GM10248 (cell line): ENCODE results near the gene PDIA2.
"Not testable (repeated sequence)": the region's sequence is repeated elsewhere in the genome, so short reads cannot be mapped to it uniquely, and the experiment has no call there.

Experiments
- CTCF ChIA-PET: fragments of 300-600 bp; sonication (Branson Sonifier 250); formaldehyde crosslinking; extraction: SDS; loops from one replicate; lab custom pipeline; 2021; ENCODE audit warnings: antibody characterized with exemption; lab: Yijun Ruan, JAX
- POLR2A ChIA-PET: fragments of 350-650 bp; sonication (Branson Sonifier 250); formaldehyde crosslinking; extraction: SDS; loops from one replicate; lab custom pipeline; 2020; ENCODE audit warnings: antibody characterized with exemption; lab: Yijun Ruan, JAX
- DNase-seq: peaks from one replicate; pipeline ENCODE4 v3.0.0; 2012; ENCODE audit errors: extremely low spot score
- CTCF ChIP-seq: IDR thresholded peaks from 2 replicates; pipeline ENCODE4 v1.5.1; 2012; ENCODE audit warnings: mild to moderate bottlenecking, low read depth; ENCODE audit errors: extremely low read depth, missing control alignments, control extremely low read depth

Gene PDIA2

GRCh38 chr16:266258-267164 is 16.5 kb upstream of the PDIA2 start:
- DNase-seq, result no peak
- POLR2A ChIA-PET, result no interaction called here
- no peak for TF ChIP-seq CTCF
- CTCF ChIA-PET, result interaction anchor here (1.6 kb wide), 1 partner anchor 160 kb away, joined by 4 read pairs; no protein-coding TSS in a partner anchor

GRCh38 chr16:267562-267961 is 15.4 kb upstream of the PDIA2 start:
- DNase-seq, POLR2A ChIA-PET, CTCF ChIA-PET: not testable (repeated sequence)

GRCh38 chr16:268141-269053 is 14.6 kb upstream of the PDIA2 start:
- no peak for TF ChIP-seq CTCF
- POLR2A ChIA-PET, result no interaction called here
- no peak for DNase-seq

GRCh38 chr16:269061-269796 is 13.7 kb upstream of the PDIA2 start:
- ChIA-PET CTCF (interaction anchor here (1.2 kb wide), 1 partner anchor 163 kb away, joined by 3 read pairs; no protein-coding TSS in a partner anchor), POLR2A (no interaction called here)
- no peak for DNase-seq
- TF ChIP-seq CTCF, result no peak

More at GRCh38 chr16:268141-269053, 14.6 kb upstream of the PDIA2 start:
- CTCF ChIA-PET, result interaction anchor here (1.2 kb wide), 1 partner anchor 162 kb away, joined by 3 read pairs; no protein-coding TSS in a partner anchor

GRCh38 chr16:270381-271255 is 12.3 kb upstream of the PDIA2 start:
- ChIA-PET POLR2A (no interaction called here), CTCF (interaction anchor here (0.8 kb wide), 1 partner anchor 12 kb away, joined by 3 read pairs; the partner anchor contains the start of gene PDIA2)
- no peak for DNase-seq
- TF ChIP-seq CTCF, result no peak
